KBM-7 (cell line): ENCODE measurements around the gene PABPN1L.
"Not testable (repeated sequence)": the region's sequence is repeated elsewhere in the genome, so short reads cannot be mapped to it uniquely, and the experiment has no call there.

Source experiments
- DNase-seq: peaks from one replicate; pipeline ENCODE4 v3.0.0-alpha.2; 2015
- in situ Hi-C: fragments of 300-500 bp; cut with MboI; formaldehyde crosslinking; loops from 2 replicates; pipeline ENCODE4 v1.14.3; 2020; ENCODE audit warnings: low sequenced_read_pairs, low pct_unique_long_range_greater_than_20kb, mixed read lengths

Gene PABPN1L

DNA sequence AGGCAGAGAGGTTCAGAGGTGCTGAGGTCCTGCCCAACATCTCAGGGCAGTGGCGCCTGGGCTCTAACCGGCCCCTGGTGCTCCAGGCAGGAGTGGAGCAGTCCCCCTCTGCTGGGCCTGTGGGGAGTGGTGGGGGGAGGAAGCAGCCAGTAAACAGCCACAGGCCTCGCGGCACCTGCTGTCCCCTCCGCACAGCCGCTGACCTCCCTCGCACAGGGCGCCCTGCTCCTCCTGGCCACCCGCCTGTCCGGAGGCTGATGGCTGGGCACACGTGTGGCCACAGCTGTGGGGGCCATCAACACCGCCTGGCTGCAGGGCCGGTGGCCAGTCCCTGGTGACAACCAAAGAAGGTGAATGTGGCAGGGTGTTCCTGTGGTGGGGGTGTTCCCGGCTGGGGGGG is 36.8 kb upstream of the PABPN1L start:
- no peak for DNase-seq
- in situ Hi-C loops, result no loop called here

GRCh38 chr16:88902744-88903143 is 36.3 kb upstream of the PABPN1L start:
- DNase-seq, result no peak
- in situ Hi-C loops, result no loop called here

- in situ Hi-C loops, result no loop called here
- no peak for DNase-seq
Measured at GRCh38 chr16:88901718-88902337, 35.4 kb upstream of the PABPN1L start.

GRCh38 chr16:88900662-88901052 is 34.2 kb upstream of the PABPN1L start:
- in situ Hi-C loops, result no loop called here
- no peak for DNase-seq

GRCh38 chr16:88899901-88900661 is 33.6 kb upstream of the PABPN1L start:
- in situ Hi-C loops, result no loop called here
- DNase-seq, result no peak

GRCh38 chr16:88897696-88898425 is 31.4 kb upstream of the PABPN1L start:
- DNase-seq, result no peak
- in situ Hi-C loops, result no loop called here

GRCh38 chr16:88896238-88897070 is 30.0 kb upstream of the PABPN1L start:
- no peak for DNase-seq
- in situ Hi-C loops, result no loop called here

DNA sequence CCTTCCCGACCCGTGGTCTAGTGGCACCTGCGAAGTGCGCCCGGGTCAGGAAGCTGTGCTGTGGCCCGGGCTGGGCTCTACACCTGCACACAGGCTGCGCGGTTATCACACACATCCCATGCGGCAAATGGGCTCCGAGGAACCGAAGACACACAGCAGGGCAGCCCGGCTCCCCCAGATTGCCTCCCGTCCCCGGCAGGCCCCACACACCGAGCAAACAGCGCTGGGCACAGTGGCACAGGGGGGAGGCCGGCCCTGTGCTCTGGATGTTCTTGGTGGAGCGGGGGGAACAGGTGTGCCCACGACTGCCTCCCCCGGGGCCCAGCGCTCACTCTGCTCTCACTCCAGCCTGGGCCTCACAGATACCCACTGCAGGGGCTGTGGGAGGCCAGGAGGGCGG is 28.9 kb upstream of the PABPN1L start:
- DNase-seq, result no peak
- in situ Hi-C loops, result no loop called here

GRCh38 chr16:88894681-88895300 is 28.3 kb upstream of the PABPN1L start:
- in situ Hi-C loops, result no loop called here
- no peak for DNase-seq

DNA sequence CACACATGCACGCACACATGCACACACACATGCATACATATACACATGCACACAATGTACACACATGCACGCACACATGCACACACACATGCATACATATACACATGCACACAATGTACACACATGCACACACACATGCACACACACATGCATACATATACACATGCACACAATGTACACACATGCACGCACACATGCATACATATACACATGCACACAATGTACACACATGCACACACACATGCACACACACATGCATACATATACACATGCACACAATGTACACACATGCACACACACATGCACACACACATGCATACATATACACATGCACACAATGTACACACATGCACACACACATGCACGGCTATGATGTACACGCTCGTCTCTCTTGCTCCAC is 27.8 kb upstream of the PABPN1L start:
- DNase-seq, in situ Hi-C loops: not testable (repeated sequence)

- no peak for DNase-seq
- in situ Hi-C loops, result no loop called here
Measured at GRCh38 chr16:88893127-88893968, 26.9 kb upstream of the PABPN1L start.

- in situ Hi-C loops, result no loop called here
- no peak for DNase-seq
Measured at GRCh38 chr16:88892065-88892464, 25.6 kb upstream of the PABPN1L start.

DNA sequence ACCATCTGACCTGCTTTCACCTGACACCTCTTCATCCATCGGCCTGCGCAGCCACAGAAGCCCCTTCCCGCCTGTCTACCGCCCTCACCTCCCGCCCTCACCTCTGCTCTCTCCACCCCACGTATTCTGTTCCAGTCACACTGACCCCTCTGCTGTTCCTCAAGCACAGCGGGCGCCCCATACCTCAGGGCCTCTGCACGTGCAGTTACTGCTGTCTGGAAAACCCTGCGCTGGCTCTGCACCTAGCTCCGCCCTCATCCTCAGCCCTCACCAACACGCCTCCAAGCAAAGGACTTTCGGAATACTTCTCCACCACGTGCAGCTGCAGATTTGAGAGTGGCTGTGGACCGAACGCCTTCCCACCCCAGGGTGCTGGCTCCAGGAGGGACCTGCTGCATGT is 24.6 kb upstream of the PABPN1L start:
- in situ Hi-C loops, result no loop called here
- DNase-seq, result no peak

DNA sequence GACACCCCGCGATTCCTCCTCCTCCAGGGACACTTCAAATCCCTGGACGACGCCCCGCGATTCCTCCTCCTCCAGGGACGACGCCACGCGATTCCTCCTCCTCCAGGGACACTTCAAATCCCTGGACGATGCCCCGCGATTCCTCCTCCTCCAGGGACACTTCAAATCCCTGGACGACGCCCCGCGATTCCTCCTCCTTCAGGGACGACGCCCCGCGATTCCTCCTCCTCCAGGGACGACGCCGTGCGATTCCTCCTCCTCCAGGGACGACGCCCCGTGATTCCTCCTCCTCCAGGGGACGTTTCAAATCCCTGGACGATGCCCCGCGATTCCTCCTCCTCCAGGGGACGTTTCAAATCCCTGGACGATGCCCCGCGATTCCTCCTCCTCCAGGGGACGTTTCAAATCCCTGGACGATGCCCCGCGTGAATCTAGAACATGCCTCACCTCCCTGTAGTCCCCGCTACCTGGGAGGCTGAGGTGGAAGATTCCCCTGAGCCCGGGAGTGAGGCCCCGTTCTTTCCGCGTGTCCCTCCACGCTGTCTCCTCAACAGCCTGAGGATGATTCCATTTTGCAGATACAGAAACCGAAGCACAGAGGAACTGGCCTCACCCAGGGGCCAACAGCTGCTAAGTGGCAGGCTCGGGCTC is 23.4 kb upstream of the PABPN1L start:
- DNase-seq, in situ Hi-C loops: not testable (repeated sequence)

- DNase-seq, result peak; percentile 28
- in situ Hi-C loops, result no loop called here
Measured at GRCh38 chr16:88888461-88889387, 22.3 kb upstream of the PABPN1L start.

DNA sequence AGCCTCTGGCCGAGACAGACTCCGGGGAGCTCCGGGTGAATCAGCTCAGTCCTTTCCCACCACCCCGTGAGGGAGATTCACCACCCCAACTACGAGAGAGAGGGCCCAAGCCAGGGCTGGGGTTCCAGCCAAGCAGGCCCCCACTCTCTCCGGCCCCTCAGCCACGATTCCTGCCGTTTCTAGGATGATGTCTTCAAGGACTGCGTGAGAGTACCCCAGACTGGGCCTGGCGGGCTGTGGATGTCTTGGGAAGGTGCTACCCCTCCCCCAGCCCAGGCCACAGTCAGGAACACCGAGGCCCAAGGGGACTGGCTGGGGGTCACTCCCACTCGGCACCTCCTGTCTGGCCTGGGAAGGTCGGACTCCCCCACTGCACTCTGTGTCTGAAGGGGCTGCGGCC is 21.6 kb upstream of the PABPN1L start:
- DNase-seq, result no peak

More for the DNA sequence above, 21.6 kb upstream of the PABPN1L start:
- in situ Hi-C loops, result no loop called here
